ENCODE results near the gene BCOR.

DNA sequence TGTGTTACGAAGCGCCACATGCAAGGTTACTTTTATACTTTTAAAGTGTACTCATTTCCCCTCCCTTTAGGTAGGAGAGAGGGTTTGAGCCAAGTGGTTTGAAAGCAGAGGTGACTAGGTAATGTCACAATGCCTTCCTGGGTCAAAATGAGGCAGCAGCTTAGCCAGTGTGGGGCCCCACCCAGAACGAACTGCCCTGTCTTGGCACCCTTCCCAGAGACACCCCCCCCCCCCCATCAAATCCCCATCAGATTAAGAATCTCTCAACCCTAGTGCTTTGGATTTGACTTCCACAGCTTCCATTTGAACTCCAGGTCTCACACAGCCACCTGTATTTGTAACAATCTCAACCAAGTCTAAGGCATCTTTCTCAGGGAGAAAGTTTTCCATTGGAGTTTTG, 31.1 kb downstream of the BCOR start:
- TF ChIP-seq CAMTA2 (CRISPR knock-in tag; conservative IDR thresholded peaks at IDR 0.05) (no peak), CBX5 (IDR thresholded peaks at IDR 0.05; ENCODE audit: borderline replicate concordance, low read depth) (no peak)
